Lower leg skin (tissue), 4 donors: Measurements from ENCODE around the gene GSTT4. TPM values are rescaled to one million over a fixed set of nuclear protein-coding genes. Genes with fewer than 3 reads are reported as not detected.
"Not testable (repeated sequence)": the region's sequence is repeated elsewhere in the genome, so short reads cannot be mapped to it uniquely, and the experiment has no call there.

Source experiments
- DNase-seq, 2 donors: peaks; one replicate each; pipeline ENCODE4 v3.0.0-alpha.2; 2019; ENCODE audit warnings: low spot score in 2 of 2
- H3K4me3 ChIP-seq: fragments of 200-600 bp; sonication (generic); 2 replicates; pipeline ENCODE4 v1.5.1; 2017; ENCODE audit warnings: mild to moderate bottlenecking, low read depth; ENCODE audit not compliant: poor library complexity, severe bottlenecking
- CTCF ChIP-seq, 3 donors: fragments of 450-650 bp; IDR thresholded peaks; one replicate each; pipeline ENCODE4 v1.5.1; 2016; ENCODE audit warnings: antibody characterized with exemption in 3 of 3, mild to moderate bottlenecking in 3 of 3, moderate library complexity in 2 of 3
- POLR2A ChIP-seq, 2 donors: fragments of 450-650 bp; IDR thresholded peaks; one replicate each; pipeline ENCODE4 v1.6.1; 2016 to 2017; ENCODE audit warnings: antibody characterized with exemption in 2 of 2, mild to moderate bottlenecking in 1 of 2, moderate library complexity in 1 of 2
- WGBS, 2 donors: methylation state at CpG; one replicate each; pipeline ENCODE4 v1.1.5; 2018; 5-methylcytosine and 5-hydroxymethylcytosine counted together
- intact Hi-C: fragments of 100-400 bp; cut with DNase I; formaldehyde crosslinking; loops from one replicate; pipeline ENCODE4 v1.15.0; 2023; ENCODE audit warnings: low total_unique reads
- total RNA-seq, 4 donors: library from RNA; depleted of rRNA; stranded (reverse); fragments of >200 nt; gene quantifications; one replicate each; pipeline ENCODE4 v1.1.0, GENCODE V29; 2016

GSTT4 gene
- total RNA-seq, 4 donors from 2014 or later, result not detected

GRCh38 chr22:24006207-24006913, 1.1 kb upstream of the GSTT4 start:
- TF ChIP-seq POLR2A (IDR thresholded peaks at IDR 0.05) (no peak), CTCF (IDR thresholded peaks at IDR 0.05) (no peak)
- H3K4me3 ChIP-seq, result no peak overlapping the region
- WGBS, 2 donors, result 63 to 67% methylated on average over 10 of the region's 10 CpGs
- intact Hi-C loops, result no loop called here
- no peak for DNase-seq

GRCh38 chr22:24003887-24004286, 1.4 kb downstream of the GSTT4 start:
- no peak overlapping the region for H3K4me3 ChIP-seq
- intact Hi-C loops, result no loop called here
- no peak for DNase-seq
- TF ChIP-seq CTCF (IDR thresholded peaks at IDR 0.05), result no peak
- TF ChIP-seq POLR2A (IDR thresholded peaks at IDR 0.05), result no peak
- WGBS, 2 donors, result 74% methylated on average over 9 of the region's 9 CpGs

GRCh38 chr22:24002851-24003250, 2.4 kb downstream of the GSTT4 start:
- intact Hi-C loops, result no loop called here
- WGBS, 2 donors, result 67 to 68% methylated on average over 5 of the region's 5 CpGs

GRCh38 chr22:24002272-24002671, 3.0 kb downstream of the GSTT4 start:
- intact Hi-C loops, result no loop called here
- no peak for DNase-seq
- TF ChIP-seq CTCF (IDR thresholded peaks at IDR 0.05) (no peak), POLR2A (IDR thresholded peaks at IDR 0.05) (no peak)
- H3K4me3 ChIP-seq, result no peak overlapping the region
- WGBS, 2 donors, result 87 to 90% methylated on average over 10 of the region's 10 CpGs

More at GRCh38 chr22:24002851-24003250, 2.4 kb downstream of the GSTT4 start:
- no peak for TF ChIP-seq CTCF (IDR thresholded peaks at IDR 0.05)
- no peak for TF ChIP-seq POLR2A (IDR thresholded peaks at IDR 0.05)
- DNase-seq, result no peak
- no peak overlapping the region for H3K4me3 ChIP-seq

- DNase-seq, result no peak
- H3K4me3 ChIP-seq, result no peak overlapping the region
- 82 to 89% methylated on average over 9 of the region's 9 CpGs for WGBS, 2 donors
- TF ChIP-seq POLR2A (IDR thresholded peaks at IDR 0.05) (no peak), CTCF (IDR thresholded peaks at IDR 0.05) (no peak)
- intact Hi-C loops, result no loop called here
Observed at GRCh38 chr22:24001314-24001713, 3.9 kb downstream of the GSTT4 start.

GRCh38 chr22:23999779-24000178, 5.5 kb downstream of the GSTT4 start:
- H3K4me3 ChIP-seq, DNase-seq, intact Hi-C loops: not testable (repeated sequence)
- WGBS, 2 donors, result 74 to 79% methylated on average over 7 of the region's 7 CpGs
